CD4-positive, alpha-beta T cell treated with Interferon gamma for 1 hour (primary cell): ENCODE results near the gene MMD.
"Not testable (repeated sequence)": the region's sequence is repeated elsewhere in the genome, so short reads cannot be mapped to it uniquely, and the experiment has no call there.

Experiments used
- DNase-seq: peaks from one replicate; pipeline ENCODE4 v3.0.0-alpha.2; 2020

The MMD gene

GRCh38 chr17:55418369-55419268, 3.0 kb downstream of the MMD start:
- DNase-seq: no peak

DNA sequence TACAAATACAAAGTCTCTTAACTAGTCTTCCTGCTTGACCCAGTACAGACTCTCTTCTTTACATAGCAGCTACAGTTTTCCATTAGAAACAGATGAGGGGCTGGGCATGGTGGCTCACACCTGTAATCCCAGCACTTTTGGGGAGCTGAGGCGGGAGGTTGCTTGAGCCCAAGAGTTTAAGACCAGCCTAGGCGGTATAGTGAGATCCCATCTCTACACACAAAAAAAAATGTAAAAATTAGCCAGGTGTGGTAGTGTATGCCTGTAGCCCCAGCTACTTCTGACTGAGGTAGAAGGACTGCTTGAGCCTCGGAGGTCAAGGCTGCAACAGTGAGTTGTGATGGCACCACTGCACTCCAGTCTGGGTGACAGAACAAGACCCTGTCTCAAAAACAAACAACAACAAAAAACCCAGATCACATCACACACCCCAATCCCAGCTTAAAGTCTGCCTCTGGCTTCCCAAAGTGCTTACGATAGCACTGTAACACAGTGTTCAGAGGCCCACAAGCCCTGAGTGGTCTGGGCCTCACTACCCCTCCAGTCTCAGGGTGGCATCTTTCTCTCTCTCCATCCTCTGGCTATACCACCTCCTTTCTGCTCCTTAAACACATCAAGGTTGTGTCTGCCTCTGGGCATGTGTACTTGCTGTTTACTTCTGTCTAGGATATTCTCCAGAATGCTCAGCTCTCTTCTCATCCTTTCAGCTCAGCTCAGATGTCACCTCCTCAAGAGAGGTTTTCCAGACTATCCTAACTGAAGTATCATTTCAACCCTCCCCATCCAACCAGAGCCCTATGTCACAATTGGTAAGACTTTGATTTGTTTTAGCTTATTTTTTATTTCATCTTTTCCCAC, 4.0 kb downstream of the MMD start:
- no peak for DNase-seq

- DNase-seq: no peak
These were observed 5.1 kb downstream of the MMD start for GRCh38 chr17:55416470-55417052.

- no peak for DNase-seq
These were observed 5.6 kb downstream of the MMD start for GRCh38 chr17:55416000-55416399.

DNA sequence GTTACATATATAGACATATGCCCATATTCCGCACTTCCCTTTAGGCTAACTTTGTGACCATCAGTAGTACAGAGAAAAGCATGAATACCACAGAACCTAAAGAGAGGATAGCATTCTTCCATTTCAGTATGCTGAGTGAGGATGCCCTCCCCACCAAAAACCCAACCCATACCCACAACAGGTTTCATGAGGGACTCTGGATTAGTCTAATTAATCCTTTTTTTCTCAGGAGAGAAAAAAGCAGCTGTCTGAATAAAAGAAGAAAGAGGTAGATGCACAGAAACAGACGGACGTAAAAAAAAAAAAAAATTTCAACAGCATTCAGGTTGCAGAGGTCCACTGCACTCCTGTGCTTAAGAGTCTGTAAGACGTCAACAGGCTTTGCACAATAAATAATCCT, 6.7 kb downstream of the MMD start:
- DNase-seq: no peak

DNA sequence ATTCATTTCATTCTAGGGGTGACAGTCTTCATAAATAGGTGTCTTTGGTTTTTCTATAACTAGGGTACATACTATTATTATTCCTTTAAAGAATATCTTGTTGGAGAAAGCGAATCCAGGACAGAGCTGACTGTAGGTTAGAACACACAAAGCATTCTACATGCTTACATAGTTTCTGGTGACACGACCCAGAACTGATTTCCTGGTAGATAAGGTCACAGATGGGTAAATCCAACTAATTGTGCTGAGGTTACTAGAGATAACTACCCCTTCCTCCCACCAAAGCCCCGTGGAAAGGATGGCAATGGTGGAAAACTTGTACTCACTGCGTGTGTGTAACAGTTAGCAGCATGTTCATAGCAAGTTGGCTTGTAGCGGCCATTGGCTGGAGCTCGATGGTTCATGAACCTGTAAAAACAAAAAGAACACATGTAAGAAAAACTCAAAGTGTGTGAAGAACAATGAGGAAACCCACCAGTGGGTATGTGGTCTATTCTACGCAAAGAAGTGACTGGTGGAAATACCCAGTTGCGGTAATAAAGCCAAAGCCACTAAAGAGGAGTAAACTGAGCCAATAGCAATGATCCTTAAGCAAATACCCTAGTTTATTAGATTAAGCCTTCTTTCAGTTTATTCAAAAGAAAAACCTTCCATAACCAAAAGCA, 7.7 kb downstream of the MMD start:
- DNase-seq: no peak

DNA sequence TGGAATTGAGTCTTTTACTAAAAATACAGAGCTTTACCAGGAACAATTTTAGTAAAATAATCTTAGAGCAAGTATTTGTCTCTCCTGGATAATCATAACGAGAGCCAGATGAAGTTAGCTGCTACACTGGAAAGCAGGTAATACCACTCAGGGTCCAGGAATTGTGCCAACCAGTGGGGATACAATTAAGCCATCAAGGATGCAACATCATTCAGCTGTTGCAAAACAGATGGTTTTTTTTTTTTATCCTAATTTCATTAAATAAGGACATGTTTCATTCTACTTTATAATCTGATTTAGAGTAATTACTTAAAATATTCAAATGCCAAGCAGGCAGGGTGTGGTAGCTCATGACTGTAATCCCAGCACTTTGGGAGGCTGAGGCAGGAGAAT, 10.2 kb downstream of the MMD start:
- no peak for DNase-seq

- no peak for DNase-seq
These were observed 10.7 kb downstream of the MMD start for GRCh38 chr17:55410722-55411462.

DNA sequence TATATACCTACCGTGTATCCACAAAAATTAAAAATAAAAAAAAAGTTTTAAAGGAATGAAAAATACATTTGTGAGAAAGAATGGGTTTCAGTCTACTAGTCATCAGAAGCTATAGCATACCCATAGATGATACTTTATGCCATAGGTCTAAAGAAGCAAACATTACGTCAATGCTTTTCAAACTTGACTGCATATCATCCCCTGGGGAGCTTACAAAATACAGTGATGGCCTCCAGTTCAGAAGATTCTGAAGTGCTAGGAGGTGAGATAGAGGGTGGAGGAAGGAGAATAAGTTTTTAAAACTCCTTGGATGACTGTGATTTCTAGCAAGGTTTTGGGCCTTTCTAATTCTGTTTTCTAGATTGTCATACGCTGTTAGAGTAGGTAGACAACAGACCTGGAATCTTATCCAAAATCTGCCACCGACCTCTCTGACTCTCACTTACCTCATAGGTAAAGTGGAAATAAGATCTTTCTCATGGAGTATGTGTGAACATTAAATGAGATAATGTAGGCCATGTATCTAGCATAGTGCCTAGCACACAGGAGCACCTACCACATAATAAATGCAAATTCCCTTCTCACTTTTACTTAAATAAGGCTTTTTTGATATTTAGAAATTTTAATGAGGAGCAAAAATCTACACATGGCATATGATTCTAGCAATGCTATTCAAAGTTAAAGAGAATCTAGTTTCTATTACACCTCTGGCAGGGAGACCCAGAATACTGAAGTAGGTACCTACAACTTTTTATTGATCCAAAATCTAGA, 12.4 kb downstream of the MMD start:
- no peak for DNase-seq

GRCh38 chr17:55407641-55408566, 13.7 kb downstream of the MMD start:
- DNase-seq: no peak

GRCh38 chr17:55405600-55405999, 16.0 kb downstream of the MMD start:
- DNase-seq: no peak

DNA sequence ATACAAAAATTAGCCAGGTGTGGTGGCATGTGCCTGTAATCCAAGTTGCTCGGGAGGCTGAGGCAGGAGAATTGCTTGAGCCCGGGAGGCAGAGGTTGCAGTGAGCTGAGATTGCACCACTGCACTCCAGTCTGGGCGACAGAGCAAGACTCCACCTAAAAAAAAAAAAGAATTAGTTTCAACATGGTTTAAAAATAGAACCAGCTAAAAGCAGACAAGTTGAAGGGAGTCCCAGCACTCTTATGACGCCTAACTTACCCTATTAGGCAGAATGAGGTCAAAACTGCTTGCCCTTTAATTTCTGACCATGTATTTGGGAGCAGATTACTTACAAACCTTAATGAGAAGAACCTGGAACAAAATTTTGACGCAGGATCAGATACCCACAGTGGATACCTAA, 17.4 kb downstream of the MMD start:
- DNase-seq: not testable (repeated sequence)

- no peak for DNase-seq
These were observed 19.3 kb downstream of the MMD start for GRCh38 chr17:55402374-55402773.

- DNase-seq: no peak
These were observed 22.9 kb downstream of the MMD start for GRCh38 chr17:55398689-55399088.

- DNase-seq: no peak
These were observed 25.7 kb downstream of the MMD start for GRCh38 chr17:55395803-55396505.

GRCh38 chr17:55394357-55395021, 27.1 kb downstream of the MMD start:
- DNase-seq: no peak

- no peak for DNase-seq
These were observed 29.7 kb downstream of the MMD start for GRCh38 chr17:55391764-55392467.

- no peak for DNase-seq
These were observed 30.3 kb downstream of the MMD start for GRCh38 chr17:55391244-55391757.
